Keratinocyte (primary cell): ENCODE results near the gene TRIM29. TPM values are rescaled to one million over a fixed set of nuclear protein-coding genes. Genes with fewer than 3 reads are reported as not detected.

Experiments
- DNase-seq: peaks from one replicate; pipeline ENCODE4 v3.0.0-alpha.2; 2011; ENCODE audit warnings: low read depth, missing footprints, low spot score
- FAIRE-seq: peaks from 2 replicates; lab custom pipeline; 2011; peaks lifted over from hg19 to GRCh38; lab: Jason Lieb, UNC
- H2AFZ ChIP-seq: 2 replicates; pipeline ENCODE4 v1.6.0; 2012; ENCODE audit warnings: low read length, control low read depth, inconsistent platforms; ENCODE audit not compliant: control insufficient read depth
- H3K27ac ChIP-seq: 2 replicates; pipeline ENCODE4 v1.5.1; 2011; ENCODE audit warnings: low read length; ENCODE audit not compliant: control insufficient read depth, insufficient read depth
- H3K27me3 ChIP-seq: 3 replicates; pipeline ENCODE4 v1.6.0; 2011; ENCODE audit warnings: low read length; ENCODE audit not compliant: control insufficient read depth, insufficient read depth; ENCODE audit errors: extremely low read depth
- H3K36me3 ChIP-seq, 2 experiments: 2 replicates in 1 of 2; 3 replicates in 1 of 2; pipeline ENCODE4 v1.5.1; 2011; ENCODE audit warnings: low read length in 2 of 2, mild to moderate bottlenecking in 1 of 2; ENCODE audit not compliant: control insufficient read depth in 2 of 2, insufficient read depth in 2 of 2; ENCODE audit errors: extremely low read depth in 1 of 2
- H3K4me1 ChIP-seq: 3 replicates; pipeline ENCODE4 v1.5.1; 2011; ENCODE audit warnings: low read length; ENCODE audit not compliant: control insufficient read depth, insufficient read depth; ENCODE audit errors: extremely low read depth
- H3K4me2 ChIP-seq: 3 replicates; pipeline ENCODE4 v1.6.0; 2011; ENCODE audit warnings: low read depth, low read length; ENCODE audit not compliant: control insufficient read depth, insufficient read depth; ENCODE audit errors: extremely low read depth
- H3K4me3 ChIP-seq, 3 experiments: fragments of 200-600 bp in 1 of 3; sonication (generic) in 1 of 3; 2 replicates in 2 of 3; 3 replicates in 1 of 3; pipeline ENCODE4 v1.5.1; 2011 to 2016; ENCODE audit warnings: low read length in 3 of 3, mild to moderate bottlenecking in 3 of 3, control low read depth in 2 of 3, inconsistent platforms in 1 of 3, low read depth in 1 of 3, mixed read lengths in 1 of 3, mixed run types in 1 of 3, moderate library complexity in 1 of 3; ENCODE audit not compliant: control insufficient read depth in 2 of 3, insufficient read depth in 2 of 3; ENCODE audit errors: extremely low read depth in 1 of 3
- H3K79me2 ChIP-seq: 2 replicates; pipeline ENCODE4 v1.6.0; 2012; ENCODE audit warnings: low read length; ENCODE audit not compliant: control insufficient read depth, insufficient read depth
- H3K9ac ChIP-seq: 3 replicates; pipeline ENCODE4 v1.6.0; 2011; ENCODE audit warnings: low read length; ENCODE audit not compliant: control insufficient read depth, insufficient read depth; ENCODE audit errors: extremely low read depth
- H3K9me1 ChIP-seq: 3 replicates; pipeline ENCODE4 v1.6.0; 2011; ENCODE audit warnings: low read length; ENCODE audit not compliant: control insufficient read depth, insufficient read depth; ENCODE audit errors: extremely low read depth
- H3K9me3 ChIP-seq: 2 replicates; pipeline ENCODE4 v1.5.1; 2012; ENCODE audit warnings: low read depth, low read length; ENCODE audit not compliant: control insufficient read depth
- H4K20me1 ChIP-seq: 3 replicates; pipeline ENCODE4 v1.6.0; 2011; ENCODE audit warnings: low read length; ENCODE audit not compliant: control insufficient read depth, insufficient read depth; ENCODE audit errors: extremely low read depth
- EZH2 ChIP-seq: IDR thresholded peaks from one replicate; pipeline ENCODE4 v1.6.1; 2012; ENCODE audit warnings: inconsistent platforms, mild to moderate bottlenecking, low read length, moderate library complexity
- dilution Hi-C: fragments of 300-500 bp; cut with MboI; formaldehyde crosslinking; loops from one replicate; pipeline ENCODE4 v1.7.0; 2020; ENCODE audit warnings: low sequenced_read_pairs; ENCODE audit not compliant: extremely low pct_ligation_motif_present
- polyA plus RNA-seq, 5 experiments: library from polyadenylated mRNA; depleted of rRNA in 3 of 5; stranded (reverse) in 3 of 5; stranded (forward) in 1 of 5; unstranded in 1 of 5; fragments of >200 nt; gene quantifications; 1 replicate in 1 of 5; 2 replicates in 3 of 5; 3 replicates in 1 of 5; pipeline versions ENCODE4 v1.2.1 to v1.2.3, GENCODE V29; 2011 to 2012; ENCODE audit warnings: missing spikeins in 2 of 5, low read depth in 1 of 5, low replicate concordance in 1 of 5
- TF ChIP-seq, protein P1 (sequence below), 3 experiments: IDR thresholded peaks in 1 of 3; conservative IDR thresholded peaks in 1 of 3; optimal IDR thresholded peaks in 1 of 3; 2 replicates in 2 of 3; 3 replicates in 1 of 3; pipeline versions ENCODE3 to v1.5.1; 2011; ENCODE audit warnings: low read length in 3 of 3, mild to moderate bottlenecking in 3 of 3, moderate library complexity in 2 of 3, control low read depth in 1 of 3, inconsistent platforms in 1 of 3; ENCODE audit not compliant: insufficient read depth in 2 of 3; ENCODE audit errors: extremely low read depth in 1 of 3

TRIM29 gene
- polyA plus RNA-seq, 1 donor (not counting 4 experiments of a cell fraction or from before 2014, with no cell fraction given) = 463 TPM

DNA sequence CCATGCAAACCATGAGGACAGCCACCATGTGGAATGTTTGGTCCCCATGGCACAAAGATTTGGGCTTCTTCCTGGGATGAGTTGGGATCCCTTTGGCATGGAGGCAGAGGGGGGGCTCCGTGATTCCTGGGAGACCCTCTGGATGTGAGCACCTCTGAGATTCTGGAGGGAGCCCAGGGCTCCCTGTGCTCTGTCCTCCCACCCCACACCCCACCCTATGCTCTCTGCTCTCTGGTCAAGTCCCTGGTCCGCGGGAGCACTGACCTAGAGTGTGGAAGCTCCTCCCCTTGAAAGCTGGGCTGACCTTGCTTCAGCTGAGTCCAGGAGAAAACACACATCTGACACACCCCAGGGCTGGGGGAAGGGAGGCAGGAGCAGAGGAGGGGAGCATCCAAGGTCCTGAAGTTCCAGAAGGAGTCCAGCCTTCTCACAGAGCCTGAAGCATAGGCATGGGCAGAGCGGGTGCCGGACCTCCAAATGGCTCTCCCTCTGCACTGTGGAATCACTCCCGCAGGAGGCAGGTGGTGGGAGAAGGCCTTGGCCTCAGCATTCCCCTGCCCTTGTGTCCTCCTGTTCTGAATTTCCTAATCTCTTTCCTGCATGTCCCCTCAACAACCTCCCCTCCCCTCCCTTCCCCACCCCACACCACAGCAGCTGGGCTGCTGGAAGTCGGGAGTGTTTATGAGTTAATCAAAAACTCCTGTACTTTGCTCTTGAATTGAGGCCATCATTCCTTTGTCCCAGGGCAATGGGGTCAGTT lies 47.2 kb upstream of the TRIM29 start:
- H3K27me3 ChIP-seq = peaks cover 6% of the 10 kb centered on the region
- no peaks in the 10 kb centered on the region for H3K79me2 ChIP-seq
- H2AFZ ChIP-seq = no peak overlapping the region
- FAIRE-seq (no peak), DNase-seq (no peak)
- no peaks in the 10 kb centered on the region for H3K9me3 ChIP-seq
- no peak overlapping the region for H3K4me2 ChIP-seq
- no peaks in the 10 kb centered on the region for H3K9me1 ChIP-seq
- no peaks in the 10 kb centered on the region for H3K36me3 ChIP-seq
- H3K27ac ChIP-seq = no peak overlapping the region
- H3K9ac ChIP-seq = no peak overlapping the region
- TF ChIP-seq, protein P1, sequence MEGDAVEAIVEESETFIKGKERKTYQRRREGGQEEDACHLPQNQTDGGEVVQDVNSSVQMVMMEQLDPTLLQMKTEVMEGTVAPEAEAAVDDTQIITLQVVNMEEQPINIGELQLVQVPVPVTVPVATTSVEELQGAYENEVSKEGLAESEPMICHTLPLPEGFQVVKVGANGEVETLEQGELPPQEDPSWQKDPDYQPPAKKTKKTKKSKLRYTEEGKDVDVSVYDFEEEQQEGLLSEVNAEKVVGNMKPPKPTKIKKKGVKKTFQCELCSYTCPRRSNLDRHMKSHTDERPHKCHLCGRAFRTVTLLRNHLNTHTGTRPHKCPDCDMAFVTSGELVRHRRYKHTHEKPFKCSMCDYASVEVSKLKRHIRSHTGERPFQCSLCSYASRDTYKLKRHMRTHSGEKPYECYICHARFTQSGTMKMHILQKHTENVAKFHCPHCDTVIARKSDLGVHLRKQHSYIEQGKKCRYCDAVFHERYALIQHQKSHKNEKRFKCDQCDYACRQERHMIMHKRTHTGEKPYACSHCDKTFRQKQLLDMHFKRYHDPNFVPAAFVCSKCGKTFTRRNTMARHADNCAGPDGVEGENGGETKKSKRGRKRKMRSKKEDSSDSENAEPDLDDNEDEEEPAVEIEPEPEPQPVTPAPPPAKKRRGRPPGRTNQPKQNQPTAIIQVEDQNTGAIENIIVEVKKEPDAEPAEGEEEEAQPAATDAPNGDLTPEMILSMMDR (optimal IDR thresholded peaks at IDR 0.05 in 1 of 3, IDR thresholded peaks at IDR 0.05 in 1 of 3, conservative IDR thresholded peaks at IDR 0.05 in 1 of 3; ENCODE audit: extremely low read depth in 1 of 3, insufficient read depth in 2 of 3, low read length in 3 of 3) = no peak
- TF ChIP-seq EZH2 = no peak
- H3K4me3 ChIP-seq = no peak overlapping the region
- dilution Hi-C loops = no loop called here
- H4K20me1 ChIP-seq = no peaks in the 10 kb centered on the region
- H3K4me1 ChIP-seq = peaks cover 10% of the 10 kb centered on the region

DNA sequence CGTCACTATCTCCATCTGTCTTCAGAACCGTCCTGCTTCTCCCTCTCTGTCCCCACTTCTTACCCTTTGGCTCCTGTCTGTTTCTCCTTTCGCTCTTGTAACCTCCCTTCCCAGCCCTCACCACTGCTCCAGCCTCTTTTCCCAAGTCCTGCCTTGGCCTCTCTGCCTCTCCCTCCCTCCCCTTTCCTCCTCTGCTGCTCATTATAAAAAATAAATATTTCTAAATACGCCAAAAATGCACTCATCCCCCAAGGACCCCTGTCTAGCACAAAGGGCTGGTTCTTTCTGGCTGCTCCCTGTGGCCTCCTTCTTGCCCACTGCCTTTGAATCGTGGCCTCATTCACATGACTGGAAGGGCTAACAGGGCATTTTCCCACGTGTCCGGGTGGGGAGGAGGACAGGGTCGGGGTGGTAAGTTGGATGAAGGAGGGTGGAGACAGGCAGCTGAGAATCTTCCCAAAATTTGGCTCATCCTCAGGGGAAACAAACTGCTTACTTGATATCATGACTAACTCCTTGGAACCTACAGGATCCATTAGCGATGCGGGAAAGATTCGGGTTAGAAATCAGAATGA lies 46.5 kb upstream of the TRIM29 start:
- Histone ChIP-seq H2AFZ (no peak overlapping the region), H3K27ac (no peak overlapping the region), H3K4me2 (no peak overlapping the region), H3K4me3 (no peak overlapping the region), H3K36me3 (no peaks in the 10 kb centered on the region), H3K9ac (no peak overlapping the region), H4K20me1 (no peaks in the 10 kb centered on the region), H3K9me3 (no peaks in the 10 kb centered on the region), H3K27me3 (peaks cover 6% of the 10 kb centered on the region), H3K4me1 (peaks cover 10% of the 10 kb centered on the region), H3K79me2 (no peaks in the 10 kb centered on the region), H3K9me1 (no peaks in the 10 kb centered on the region)
- DNase-seq (no peak), FAIRE-seq (no peak)
- TF ChIP-seq EZH2 = no peak
- TF ChIP-seq, protein P1 (optimal IDR thresholded peaks at IDR 0.05 in 1 of 3, IDR thresholded peaks at IDR 0.05 in 1 of 3, conservative IDR thresholded peaks at IDR 0.05 in 1 of 3; ENCODE audit: extremely low read depth in 1 of 3, insufficient read depth in 2 of 3, low read length in 3 of 3) = no peak
- dilution Hi-C loops = no loop called here
